Stimulated activated naive CD8-positive, alpha-beta T cell treated with anti-CD3 and anti-CD28 coated beads, Interleukin-15, Interleukin-2, amounts not matched to agents 100 ng/mL and 50 ng/mL, for 24 hours (primary cell): ENCODE results near the gene PCBP3.
A peak's percentile ranks its signal among the peaks of the same experiment; 100 is the strongest.
"Not testable (repeated sequence)": the region's sequence is repeated elsewhere in the genome, so short reads cannot be mapped to it uniquely, and the experiment has no call there.

ENCODE experiments used
- H3K27ac Mint-ChIP-seq: one replicate; pipeline ENCODE4 v1.8.0; 2021; ENCODE audit warnings: mild to moderate bottlenecking, mixed read lengths
- H3K27me3 Mint-ChIP-seq: one replicate; pipeline ENCODE4 v1.8.0; 2021; ENCODE audit warnings: mixed read lengths
- H3K36me3 Mint-ChIP-seq: one replicate; pipeline ENCODE4 v1.8.0; 2021; ENCODE audit warnings: low read depth, mixed read lengths
- H3K4me1 Mint-ChIP-seq: one replicate; pipeline ENCODE4 v1.8.0; 2021; ENCODE audit warnings: low read depth, mixed read lengths
- H3K4me3 Mint-ChIP-seq: one replicate; pipeline ENCODE4 v1.8.0; 2021; ENCODE audit warnings: mild to moderate bottlenecking, mixed read lengths
- H3K9me3 Mint-ChIP-seq: one replicate; pipeline ENCODE4 v1.8.0; 2021; ENCODE audit warnings: mixed read lengths

The PCBP3 gene

DNA sequence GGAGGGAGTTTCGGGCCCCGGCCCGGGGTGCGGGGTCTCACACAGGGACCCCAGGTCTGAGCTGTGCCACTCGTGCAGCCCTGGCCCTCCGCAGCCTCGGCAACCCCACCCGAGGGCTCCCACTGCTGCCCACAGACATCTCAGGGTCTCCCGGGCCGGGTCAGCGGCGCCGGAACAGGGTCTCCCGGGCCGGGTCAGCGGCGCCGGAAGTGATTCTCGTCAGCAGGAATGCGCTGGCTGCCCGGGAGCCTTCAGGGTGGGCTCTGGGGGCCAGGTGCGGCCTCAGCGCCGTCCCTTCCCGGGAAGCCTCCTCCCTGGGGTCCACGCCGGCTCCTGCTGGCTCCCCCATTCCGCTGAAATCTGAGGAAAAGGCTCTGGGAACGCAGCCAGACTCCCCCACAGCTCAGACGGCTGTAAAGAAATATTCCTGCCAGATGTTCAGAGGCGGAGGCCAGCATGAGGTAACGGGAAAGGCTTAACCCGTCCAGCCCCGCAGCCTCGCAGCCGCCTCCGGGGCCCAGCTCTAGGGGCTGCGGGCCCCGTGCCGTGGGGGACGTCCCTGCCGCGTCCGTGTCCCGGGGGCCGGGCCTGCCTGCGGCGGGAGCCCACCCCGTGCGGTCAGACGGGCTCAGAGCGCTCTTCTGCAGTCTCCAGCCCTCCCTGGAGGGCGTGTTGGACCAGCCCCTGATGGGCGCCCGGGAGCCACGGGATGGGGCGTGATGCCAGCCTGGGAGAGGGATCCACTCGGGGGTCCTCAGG is 329.4 kb downstream of the PCBP3 start:
- H3K27ac Mint-ChIP-seq = no peak overlapping the region
- peak overlapping the region; percentile 81 for H3K4me3 Mint-ChIP-seq
- H3K36me3 Mint-ChIP-seq = no peaks in the 10 kb centered on the region
- H3K9me3 Mint-ChIP-seq = no peaks in the 10 kb centered on the region
- peaks cover 16% of the 10 kb centered on the region for H3K27me3 Mint-ChIP-seq
- peaks cover 23% of the 10 kb centered on the region for H3K4me1 Mint-ChIP-seq

GRCh38 chr21:45973475-45974072 is 330.0 kb downstream of the PCBP3 start:
- Mint-ChIP-seq H3K27me3 (peaks cover 12% of the 10 kb centered on the region), H3K36me3 (no peaks in the 10 kb centered on the region), H3K27ac (peak overlapping the region; percentile 82), H3K4me1 (peaks cover 26% of the 10 kb centered on the region), H3K9me3 (no peaks in the 10 kb centered on the region), H3K4me3 (peak overlapping the region; percentile 81)

- no peaks in the 10 kb centered on the region for H3K9me3 Mint-ChIP-seq
- H3K27ac Mint-ChIP-seq = peak overlapping the region; percentile 82
- peaks cover 12% of the 10 kb centered on the region for H3K27me3 Mint-ChIP-seq
- no peaks in the 10 kb centered on the region for H3K36me3 Mint-ChIP-seq
- peaks cover 33% of the 10 kb centered on the region for H3K4me1 Mint-ChIP-seq
- peak overlapping the region; percentile 81 for H3K4me3 Mint-ChIP-seq
Observed at GRCh38 chr21:45974073-45975019, 330.8 kb downstream of the PCBP3 start.

GRCh38 chr21:45975020-45975666 is 331.6 kb downstream of the PCBP3 start:
- H3K27me3 Mint-ChIP-seq = peaks cover 17% of the 10 kb centered on the region
- H3K9me3 Mint-ChIP-seq = no peaks in the 10 kb centered on the region
- H3K27ac Mint-ChIP-seq = no peak overlapping the region
- peaks cover 37% of the 10 kb centered on the region for H3K4me1 Mint-ChIP-seq
- H3K36me3 Mint-ChIP-seq = no peaks in the 10 kb centered on the region
- H3K4me3 Mint-ChIP-seq = peak overlapping the region; percentile 10

DNA sequence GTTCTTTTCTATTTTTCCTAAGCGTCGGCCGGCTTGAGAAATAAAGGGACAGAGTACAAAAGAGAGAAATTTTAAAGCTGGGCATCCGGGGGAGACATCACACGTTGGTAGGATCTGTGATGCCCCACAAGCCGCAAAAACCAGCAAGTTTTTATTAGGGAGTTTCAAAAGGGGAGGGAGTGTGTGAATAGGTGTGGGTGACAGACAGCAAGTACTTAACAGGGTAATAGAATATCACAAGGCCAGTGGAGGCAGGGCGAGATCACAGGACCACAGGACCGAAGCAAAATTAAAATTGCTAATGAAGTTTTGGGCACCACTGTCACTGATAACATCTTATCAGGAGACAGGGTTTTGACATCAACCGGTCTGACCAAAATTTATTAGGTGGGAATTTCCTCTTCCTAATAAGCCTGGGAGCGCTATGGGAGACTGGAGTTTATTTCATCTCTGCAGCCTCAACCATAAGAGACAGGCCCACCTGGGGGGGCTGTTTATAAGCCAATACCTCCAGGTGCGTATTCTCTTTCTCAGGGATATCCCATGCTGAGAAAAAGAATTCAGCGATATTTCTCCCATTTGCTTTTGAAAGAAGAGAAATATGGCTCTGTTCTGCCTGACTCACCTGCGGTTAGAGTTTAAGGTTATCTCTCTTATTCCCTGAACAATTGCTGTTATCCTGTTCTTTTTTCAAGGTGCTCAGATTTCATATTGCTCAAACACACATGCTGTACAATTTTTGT is 332.3 kb downstream of the PCBP3 start:
- peaks cover 17% of the 10 kb centered on the region for H3K27me3 Mint-ChIP-seq
- peaks cover 37% of the 10 kb centered on the region for H3K4me1 Mint-ChIP-seq
- H3K36me3 Mint-ChIP-seq, H3K27ac Mint-ChIP-seq, H3K9me3 Mint-ChIP-seq: not testable (repeated sequence)
- peak overlapping the region; percentile 10 for H3K4me3 Mint-ChIP-seq

DNA sequence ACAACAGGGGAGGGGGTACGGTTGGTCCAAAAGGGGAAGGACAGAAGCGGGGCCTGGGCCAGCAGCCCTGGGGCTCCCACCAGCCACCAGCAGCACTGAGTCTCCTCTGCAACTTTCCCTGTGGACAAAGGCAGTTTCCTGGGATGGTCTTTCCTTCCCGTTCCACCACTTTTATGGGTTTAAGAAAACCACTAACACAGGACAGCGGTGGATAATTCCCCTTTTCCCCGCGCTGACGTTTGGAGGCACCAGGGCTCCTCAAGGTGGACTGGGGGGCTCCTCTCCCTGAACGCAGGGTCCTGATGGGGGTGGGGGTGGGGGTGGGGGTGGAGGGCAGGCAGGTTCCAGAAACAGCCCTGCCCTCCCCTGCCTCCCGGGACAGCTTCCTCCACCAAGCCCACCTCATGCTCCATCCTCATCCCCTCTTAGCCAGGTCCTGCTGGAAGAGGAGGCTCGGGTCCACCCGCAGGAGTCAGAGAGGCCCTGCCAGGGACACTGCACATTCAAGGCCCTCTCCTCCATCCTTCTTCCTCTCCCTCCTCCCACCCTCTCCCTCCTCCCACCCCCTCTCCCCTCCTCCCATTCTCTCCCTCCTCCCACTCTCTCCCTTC is 333.3 kb downstream of the PCBP3 start:
- H3K27me3 Mint-ChIP-seq = peaks cover 17% of the 10 kb centered on the region
- no peak overlapping the region for H3K27ac Mint-ChIP-seq
- H3K9me3 Mint-ChIP-seq = no peaks in the 10 kb centered on the region
- peaks cover 37% of the 10 kb centered on the region for H3K4me1 Mint-ChIP-seq
- no peak overlapping the region for H3K4me3 Mint-ChIP-seq
- H3K36me3 Mint-ChIP-seq = no peaks in the 10 kb centered on the region

DNA sequence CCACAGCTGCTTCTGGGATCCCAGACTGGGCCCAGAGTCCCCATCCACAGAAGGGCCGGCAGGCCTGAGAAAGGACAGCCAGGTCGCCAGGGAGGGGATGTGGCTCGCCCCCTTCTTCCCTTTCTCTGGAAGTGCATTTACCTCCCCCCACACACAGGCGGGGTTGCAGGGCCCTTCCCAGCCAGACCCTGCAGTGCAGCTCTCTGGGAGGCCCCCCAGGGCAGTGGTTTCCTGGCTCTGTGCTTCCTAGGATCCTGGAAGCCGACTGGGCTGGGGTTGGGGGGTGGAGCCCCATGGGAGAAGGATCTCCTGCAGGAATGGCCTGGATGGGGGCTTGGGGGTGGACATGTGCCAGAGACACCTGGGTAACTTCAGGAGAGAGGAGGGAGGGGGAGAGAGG is 333.9 kb downstream of the PCBP3 start:
- Mint-ChIP-seq H3K27ac (no peak overlapping the region), H3K27me3 (peaks cover 17% of the 10 kb centered on the region)

GRCh38 chr21:45979141-45979631 is 335.7 kb downstream of the PCBP3 start:
- H3K9me3 Mint-ChIP-seq = no peaks in the 10 kb centered on the region
- peaks cover 30% of the 10 kb centered on the region for H3K4me1 Mint-ChIP-seq
- H3K27ac Mint-ChIP-seq = no peak overlapping the region
- H3K4me3 Mint-ChIP-seq = no peak overlapping the region
- no peaks in the 10 kb centered on the region for H3K36me3 Mint-ChIP-seq
- H3K27me3 Mint-ChIP-seq = peaks cover 17% of the 10 kb centered on the region

More for the DNA sequence above, 333.9 kb downstream of the PCBP3 start:
- no peaks in the 10 kb centered on the region for H3K36me3 Mint-ChIP-seq
- H3K4me3 Mint-ChIP-seq = no peak overlapping the region
- H3K4me1 Mint-ChIP-seq = peaks cover 37% of the 10 kb centered on the region
- H3K9me3 Mint-ChIP-seq = no peaks in the 10 kb centered on the region

DNA sequence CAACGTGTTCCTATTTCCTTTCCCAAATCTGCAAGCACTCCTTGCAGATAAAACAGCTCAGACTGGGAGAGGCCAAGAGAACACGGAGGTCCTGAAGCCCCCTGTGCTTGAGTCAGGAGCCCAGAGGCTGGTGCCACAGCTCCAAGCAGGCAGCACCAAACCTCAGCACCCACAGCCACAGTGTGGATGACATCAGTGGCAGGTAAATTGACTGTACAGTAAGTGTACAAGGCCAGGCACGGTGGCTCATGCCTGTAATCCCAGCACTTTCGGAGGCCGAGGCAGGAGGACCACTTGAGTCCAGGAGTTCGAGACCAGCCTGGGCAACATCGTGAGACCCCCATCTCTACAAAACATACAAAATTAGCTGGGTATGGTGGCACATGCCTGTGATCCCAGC is 336.1 kb downstream of the PCBP3 start:
- Mint-ChIP-seq H3K4me3 (no peak overlapping the region), H3K4me1 (peaks cover 25% of the 10 kb centered on the region), H3K9me3 (no peaks in the 10 kb centered on the region), H3K27me3 (peaks cover 17% of the 10 kb centered on the region), H3K36me3 (no peaks in the 10 kb centered on the region), H3K27ac (no peak overlapping the region)

GRCh38 chr21:45980271-45980670 is 336.7 kb downstream of the PCBP3 start:
- Mint-ChIP-seq H3K4me3 (no peak overlapping the region), H3K27me3 (peaks cover 16% of the 10 kb centered on the region), H3K27ac (no peak overlapping the region), H3K9me3 (no peaks in the 10 kb centered on the region), H3K36me3 (peaks cover 3% of the 10 kb centered on the region), H3K4me1 (peaks cover 19% of the 10 kb centered on the region)

- Mint-ChIP-seq H3K4me1 (peaks cover 15% of the 10 kb centered on the region), H3K9me3 (no peaks in the 10 kb centered on the region), H3K36me3 (peaks cover 5% of the 10 kb centered on the region), H3K27ac (no peak overlapping the region), H3K27me3 (peaks cover 11% of the 10 kb centered on the region), H3K4me3 (no peak overlapping the region)
Observed at GRCh38 chr21:45980697-45981096, 337.2 kb downstream of the PCBP3 start.

GRCh38 chr21:45981151-45982091 is 337.9 kb downstream of the PCBP3 start, which contains the start of gene COL6A1:
Gene COL6A1 (plus strand): TSS chr21:45981770. CDS start chr21:45981851, 81 bp downstream.
- Mint-ChIP-seq H3K27me3 (peaks cover 4% of the 10 kb centered on the region), H3K9me3 (no peaks in the 10 kb centered on the region), H3K27ac (no peak within 1 kb of the TSS), H3K4me1 (peaks cover 14% of the 10 kb centered on the region), H3K36me3 (peaks cover 5% of the 10 kb centered on the region), H3K4me3 (peak within 1 kb of the TSS; percentile 55)
